Thymus (tissue), 11 donors: ENCODE data around the gene TEKTIP1. TPM values are rescaled to one million over a fixed set of nuclear protein-coding genes. Genes with fewer than 3 reads are reported as not detected.

Experiments used
- DNase-seq, 9 donors: peaks; one replicate each; pipeline ENCODE4 v3.0.0-alpha.2; 2013; ENCODE audit warnings: low spot score in 9 of 9, low read depth in 6 of 9, missing footprints in 1 of 9
- H3K27ac ChIP-seq, 2 donors: one replicate each; pipeline ENCODE4 v1.5.1; 2013; ENCODE audit warnings: control low read depth in 1 of 2, low read depth in 1 of 2, low read length in 1 of 2, mild to moderate bottlenecking in 1 of 2, moderate library complexity in 1 of 2
- H3K27me3 ChIP-seq, 2 donors: one replicate each; pipeline ENCODE4 v1.5.1; 2013; ENCODE audit warnings: low read length in 1 of 2; ENCODE audit not compliant: control insufficient read depth in 2 of 2, insufficient read depth in 1 of 2
- H3K36me3 ChIP-seq, 2 donors: one replicate each; pipeline ENCODE4 v1.5.1; 2013; ENCODE audit warnings: low read length in 1 of 2, mild to moderate bottlenecking in 1 of 2, moderate library complexity in 1 of 2; ENCODE audit not compliant: control insufficient read depth in 2 of 2, insufficient read depth in 2 of 2
- H3K4me1 ChIP-seq, 2 donors: one replicate each; pipeline ENCODE4 v1.5.1; 2013; ENCODE audit warnings: low read length in 2 of 2; ENCODE audit not compliant: control insufficient read depth in 2 of 2, insufficient read depth in 2 of 2
- H3K4me3 ChIP-seq, 2 donors: one replicate each; pipeline ENCODE4 v1.5.1; 2013; ENCODE audit warnings: low read length in 2 of 2, control low read depth in 1 of 2, mild to moderate bottlenecking in 1 of 2
- H3K9me3 ChIP-seq, 2 donors: one replicate each; pipeline ENCODE4 v1.5.1; 2013; ENCODE audit warnings: low read length in 1 of 2, mild to moderate bottlenecking in 1 of 2; ENCODE audit not compliant: control insufficient read depth in 2 of 2, insufficient read depth in 1 of 2
- WGBS: extraction: QIAGEN DNeasy Blood & Tissue Kit; methylation state at CpG from one replicate; pipeline ENCODE4 v1.1.7; 2013; 5-methylcytosine and 5-hydroxymethylcytosine counted together
- polyA plus RNA-seq: library from polyadenylated mRNA; stranded (reverse); fragments of 200-250 nt; gene quantifications from one replicate; pipeline ENCODE4 v1.2.3, GENCODE V29; 2013
- total RNA-seq: library from RNA; stranded (reverse); fragments of 120-200 nt; gene quantifications from one replicate; pipeline ENCODE4 v1.2.4, GENCODE V29; 2013
- donor health status: healthy.

The TEKTIP1 gene
- total and polyA plus RNA-seq, 2 donors: 0.61 to 4.9 TPM

DNA sequence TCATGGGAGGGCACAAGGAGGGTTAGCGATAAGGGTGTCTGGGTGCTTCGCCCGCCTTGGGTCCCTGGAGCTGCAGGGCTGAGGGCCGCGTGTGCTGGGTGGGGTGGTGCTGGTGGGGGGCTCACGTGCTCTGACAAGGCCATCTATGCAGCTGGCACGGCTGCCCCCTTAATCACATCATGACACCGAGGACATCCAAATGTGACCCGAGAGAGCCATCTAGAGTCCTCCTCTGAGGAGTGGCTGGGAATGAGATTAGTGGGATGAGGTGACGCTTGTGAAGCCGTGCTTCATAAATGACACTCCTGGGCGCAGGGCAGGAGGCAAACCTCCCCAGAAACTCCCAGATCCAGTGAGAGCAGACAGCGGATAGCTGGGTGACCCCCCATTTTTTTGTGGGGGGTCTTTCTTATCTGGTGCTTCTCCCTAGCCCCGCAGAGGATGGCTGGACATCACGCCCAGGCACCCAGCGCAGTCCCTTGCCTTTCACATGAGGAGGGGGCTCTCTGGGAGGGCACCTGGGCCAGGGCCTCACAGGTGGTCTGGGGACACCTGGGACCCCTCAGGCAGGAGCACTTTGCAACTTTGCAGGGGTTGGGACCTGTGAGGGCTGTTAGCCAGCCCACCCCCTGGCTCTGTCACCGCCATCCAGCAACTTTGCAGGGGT lies 26.3 kb upstream of the TEKTIP1 start:
- Histone ChIP-seq H3K36me3 (peaks cover 40 to 51% of the 10 kb centered on the region in 2 donors), H3K27ac (no peak overlapping the region), H3K9me3 (no peaks in the 10 kb centered on the region), H3K27me3 (no peaks in the 10 kb centered on the region), H3K4me3 (no peak overlapping the region), H3K4me1 (peaks cover 7 to 11% of the 10 kb centered on the region in 2 donors)
- WGBS: over 99% methylated on average over 17 of the region's 17 CpGs
- DNase-seq: no peak

DNA sequence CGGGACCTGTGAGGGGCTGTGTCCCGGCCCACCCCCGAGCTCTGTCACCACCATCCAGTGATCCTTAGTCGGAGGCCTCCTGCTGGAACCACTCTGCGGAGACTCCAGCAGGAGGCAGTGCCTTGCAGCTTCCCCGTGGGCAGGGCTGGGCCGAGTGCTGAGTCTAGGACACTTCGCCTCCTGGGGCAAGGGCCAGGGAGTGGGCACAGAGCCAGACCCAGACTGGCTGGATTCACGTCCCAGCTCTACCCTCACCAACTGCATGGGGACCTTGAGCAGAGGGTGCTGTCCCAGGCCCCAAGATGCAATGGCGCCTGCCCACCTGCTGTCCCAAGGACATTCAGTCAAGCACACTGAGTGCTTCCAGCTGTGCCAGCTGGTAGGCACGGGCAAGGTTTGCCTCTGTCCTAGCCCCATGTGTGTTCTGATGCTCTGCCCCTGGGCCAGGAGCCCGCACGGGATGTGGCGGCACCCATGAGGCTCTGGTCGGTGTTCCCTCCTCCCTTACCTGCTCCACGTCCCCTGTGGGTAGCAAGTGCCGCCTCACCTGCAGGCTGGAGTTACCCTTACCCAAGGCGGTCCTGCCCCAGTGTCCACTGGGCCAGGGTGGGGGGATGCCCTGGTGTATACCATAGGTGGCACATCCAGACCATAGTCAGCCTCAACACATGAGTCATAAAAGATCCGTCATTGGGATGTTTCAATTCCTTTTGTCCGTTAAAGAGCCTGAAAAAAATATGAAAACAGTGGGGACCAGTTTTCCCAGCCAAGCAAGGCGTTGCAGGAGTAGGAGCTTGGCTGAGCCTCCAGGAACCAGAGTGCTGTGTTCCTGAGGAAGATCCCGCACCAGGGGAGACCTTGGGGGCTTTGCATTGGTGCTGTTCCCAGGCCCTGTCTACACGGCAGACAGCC lies 25.5 kb upstream of the TEKTIP1 start:
- Histone ChIP-seq H3K4me3 (no peak overlapping the region), H3K36me3 (peaks cover 42 to 52% of the 10 kb centered on the region in 2 donors), H3K27ac (no peak overlapping the region), H3K4me1 (peaks cover 7% of the 10 kb centered on the region in 2 donors), H3K27me3 (no peaks in the 10 kb centered on the region), H3K9me3 (no peaks in the 10 kb centered on the region)
- 98% methylated on average over 23 of the region's 23 CpGs for WGBS
- no peak for DNase-seq

DNA sequence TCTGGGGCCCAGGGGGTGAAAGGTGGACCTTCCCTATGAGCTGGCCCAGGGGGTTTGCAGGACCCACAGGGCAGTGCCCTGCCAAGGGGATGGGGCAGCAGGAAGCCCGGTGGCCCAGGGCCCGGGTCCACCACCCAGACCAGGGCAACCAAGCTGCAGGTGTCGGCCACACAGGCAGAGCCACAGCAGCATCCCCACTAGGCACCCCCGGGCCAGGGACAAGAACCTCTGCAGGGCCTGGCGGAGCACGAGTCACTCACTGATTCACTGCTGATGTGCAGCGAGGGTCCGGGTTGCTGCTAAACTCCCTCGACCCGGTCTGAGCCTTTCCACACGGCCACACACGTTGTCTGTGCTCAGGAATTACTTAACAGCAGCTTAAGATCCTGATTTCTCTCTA lies 24.0 kb upstream of the TEKTIP1 start:
- Histone ChIP-seq H3K4me1 (peaks cover 6 to 7% of the 10 kb centered on the region in 2 donors), H3K9me3 (no peaks in the 10 kb centered on the region), H3K4me3 (no peak overlapping the region), H3K27ac (no peak overlapping the region), H3K36me3 (peaks cover 43 to 48% of the 10 kb centered on the region in 2 donors), H3K27me3 (no peaks in the 10 kb centered on the region)
- WGBS: 97% methylated on average over 12 of the region's 12 CpGs
- no peak for DNase-seq

DNA sequence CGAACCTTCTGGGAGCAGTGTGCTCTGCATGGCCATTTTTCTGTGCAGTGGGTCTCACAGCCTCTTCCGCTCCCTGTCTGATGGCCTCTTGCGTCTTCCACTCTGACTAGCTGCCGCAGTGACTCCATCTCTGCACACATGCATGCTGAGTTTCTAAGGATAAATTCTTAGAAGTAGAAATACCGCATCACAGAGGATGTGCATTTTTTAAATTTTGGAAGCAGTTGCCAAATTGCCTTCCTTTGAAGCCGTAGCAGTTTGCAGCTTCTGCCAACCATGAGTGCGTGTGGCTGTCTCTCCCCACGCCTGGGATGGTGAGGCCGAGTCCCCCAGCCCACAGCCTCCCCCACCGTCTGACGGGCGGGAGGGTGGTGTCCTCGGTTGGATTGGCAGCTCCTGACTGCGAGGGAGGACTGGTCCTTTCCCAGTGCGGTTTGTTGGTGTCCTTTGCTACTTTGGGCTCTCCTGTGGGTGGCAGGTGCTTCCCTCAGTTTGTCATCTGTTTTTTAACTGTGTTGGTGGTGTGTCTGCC lies 23.0 kb upstream of the TEKTIP1 start:
- H3K4me3 ChIP-seq: no peak overlapping the region
- H3K27me3 ChIP-seq: no peaks in the 10 kb centered on the region
- peaks cover 35 to 49% of the 10 kb centered on the region in 2 donors for H3K36me3 ChIP-seq
- peak overlapping the region in 1 of 2 donors; percentile 10 for H3K27ac ChIP-seq
- peaks cover 6 to 7% of the 10 kb centered on the region in 2 donors for H3K4me1 ChIP-seq
- 85% methylated on average over 15 of the region's 15 CpGs for WGBS
- H3K9me3 ChIP-seq: no peaks in the 10 kb centered on the region
- no peak for DNase-seq

DNA sequence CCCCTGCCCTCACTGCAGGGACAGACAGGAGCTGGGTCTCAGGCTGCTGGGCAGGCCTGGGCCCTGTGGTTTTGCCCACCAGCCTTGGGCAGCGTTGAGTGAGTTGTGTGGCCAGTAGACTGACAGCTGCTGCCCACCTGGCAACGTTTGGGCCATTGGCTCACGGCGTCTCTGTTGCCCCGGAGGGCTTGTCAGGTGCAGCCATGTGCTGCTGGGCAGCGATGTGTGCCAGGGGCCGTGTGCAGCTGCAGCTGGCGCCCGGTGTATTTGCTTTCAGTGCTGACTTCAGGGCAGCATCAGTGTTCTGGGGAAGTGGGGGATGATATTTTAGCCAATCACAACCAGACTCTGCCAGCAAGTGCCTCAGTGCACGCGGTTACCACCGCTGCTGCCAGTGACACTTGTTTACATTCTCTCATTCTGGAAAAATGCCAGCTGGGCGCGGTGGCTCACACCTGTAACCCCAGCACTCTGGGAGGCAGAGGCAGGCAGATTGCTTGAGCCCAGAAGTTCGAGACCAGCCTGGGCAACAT lies 22.2 kb upstream of the TEKTIP1 start:
- no peaks in the 10 kb centered on the region for H3K27me3 ChIP-seq
- peak overlapping the region; percentile 26 to 43 for H3K27ac ChIP-seq
- H3K36me3 ChIP-seq: peaks cover 32 to 47% of the 10 kb centered on the region in 2 donors
- 62% methylated on average over 15 of the region's 15 CpGs for WGBS
- DNase-seq: peak in 2 of 9 donors; percentile 37 to 46
- peaks cover 6 to 7% of the 10 kb centered on the region in 2 donors for H3K4me1 ChIP-seq
- no peak overlapping the region for H3K4me3 ChIP-seq
- no peaks in the 10 kb centered on the region for H3K9me3 ChIP-seq

DNA sequence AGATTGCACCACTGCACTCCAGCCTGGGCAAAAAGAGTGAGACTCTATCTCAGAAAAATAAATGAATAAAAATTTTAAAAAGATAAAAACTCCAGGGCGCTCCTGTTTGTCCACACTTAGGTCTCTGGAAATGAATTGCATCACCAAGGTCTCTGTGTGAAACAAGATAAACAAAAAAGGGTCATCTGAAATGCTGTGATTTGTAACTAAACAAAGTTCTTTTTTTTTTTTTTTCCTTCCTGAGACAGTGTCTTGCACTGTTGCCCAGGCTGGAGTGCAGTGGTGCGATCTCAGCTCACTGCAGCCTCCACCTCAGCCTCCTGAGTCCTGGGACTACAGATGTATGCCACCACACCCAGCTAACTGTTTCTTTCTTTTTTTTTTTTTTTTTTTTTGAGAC lies 21.3 kb upstream of the TEKTIP1 start:
- no peak overlapping the region for H3K4me3 ChIP-seq
- WGBS: 96% methylated on average over 2 of the region's 2 CpGs
- H3K36me3 ChIP-seq: peaks cover 32 to 47% of the 10 kb centered on the region in 2 donors
- DNase-seq: no peak
- peaks cover 6 to 7% of the 10 kb centered on the region in 2 donors for H3K4me1 ChIP-seq
- H3K9me3 ChIP-seq: no peaks in the 10 kb centered on the region
- H3K27ac ChIP-seq: no peak overlapping the region
- H3K27me3 ChIP-seq: no peaks in the 10 kb centered on the region

DNA sequence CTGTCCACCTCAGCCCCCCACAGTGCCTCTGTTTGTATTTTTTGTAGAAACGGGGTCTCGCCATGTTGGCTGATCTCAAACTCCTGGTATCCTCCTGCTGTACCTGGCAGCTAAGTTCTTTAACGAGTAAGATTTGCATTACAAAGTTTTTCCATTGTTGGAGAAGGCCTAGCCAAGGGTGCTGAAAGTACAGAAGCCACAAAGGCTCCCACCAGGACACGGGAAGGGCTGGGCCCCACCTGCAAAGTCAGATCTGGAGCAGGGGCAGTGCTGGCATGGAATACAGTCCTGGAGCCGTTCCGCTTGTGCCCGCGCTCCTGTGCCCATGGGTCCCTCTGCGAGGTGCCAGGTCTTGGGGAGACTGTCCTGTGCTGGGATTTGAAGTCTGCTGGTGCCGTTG lies 20.7 kb upstream of the TEKTIP1 start:
- Histone ChIP-seq H3K36me3 (peaks cover 35 to 52% of the 10 kb centered on the region in 2 donors), H3K9me3 (no peaks in the 10 kb centered on the region), H3K27me3 (no peaks in the 10 kb centered on the region), H3K4me1 (peaks cover 6 to 7% of the 10 kb centered on the region in 2 donors), H3K27ac (no peak overlapping the region), H3K4me3 (no peak overlapping the region)
- WGBS: 96% methylated on average over 10 of the region's 10 CpGs
- no peak for DNase-seq

DNA sequence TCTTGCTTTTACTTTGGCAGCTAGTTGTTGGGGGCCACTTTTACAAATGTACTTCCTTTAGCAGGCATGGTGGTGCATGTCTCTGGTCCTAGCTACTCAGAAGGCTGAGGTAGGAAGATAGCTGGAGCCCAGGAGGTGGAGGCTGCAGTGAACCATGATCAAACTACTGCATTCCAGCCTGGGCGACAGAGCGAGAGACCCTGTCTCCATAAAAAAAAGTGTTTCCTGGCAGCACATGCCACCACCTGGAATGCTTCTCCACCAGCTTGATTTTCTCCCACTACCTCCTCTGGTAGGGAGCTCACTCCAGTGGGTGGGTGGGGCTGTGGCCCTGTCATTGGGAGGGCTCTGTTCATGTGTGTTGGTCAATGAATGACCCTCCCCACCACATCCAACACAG lies 20.3 kb upstream of the TEKTIP1 start:
- peaks cover 6 to 7% of the 10 kb centered on the region in 2 donors for H3K4me1 ChIP-seq

More for the DNA sequence above, 20.3 kb upstream of the TEKTIP1 start:
- 98% methylated on average over 2 of the region's 2 CpGs for WGBS
- H3K27ac ChIP-seq: no peak overlapping the region
- H3K27me3 ChIP-seq: no peaks in the 10 kb centered on the region
- H3K36me3 ChIP-seq: peaks cover 39 to 54% of the 10 kb centered on the region in 2 donors
- H3K4me3 ChIP-seq: no peak overlapping the region
- no peaks in the 10 kb centered on the region for H3K9me3 ChIP-seq
- no peak for DNase-seq
